CD4-positive, CD25-positive, alpha-beta regulatory T cell (primary cell): ENCODE data around the gene A1BG. TPM values are rescaled to one million over a fixed set of nuclear protein-coding genes. Genes with fewer than 3 reads are reported as not detected.

Source experiments
- ATAC-seq, 2 donors: fragments of 150-1000 bp; cut with Tn5 transposase; one replicate each; pipeline ENCODE4 v1.10.0; 2021; ENCODE audit warnings: low read depth in 2 of 2, moderate number of reproducible peaks in 2 of 2, moderate library complexity in 1 of 2
- DNase-seq, 3 donors: peaks; one replicate each; pipeline versions ENCODE4 v3.0.0 to v3.0.0-alpha.2; 2012 to 2022; ENCODE audit warnings: mixed read lengths in 1 of 3
- H3K27ac ChIP-seq: one replicate; pipeline ENCODE4 v1.7.0; 2013; ENCODE audit warnings: mild to moderate bottlenecking, low read length; ENCODE audit not compliant: insufficient read depth, poor library complexity, severe bottlenecking
- H3K27me3 ChIP-seq: one replicate; pipeline ENCODE4 v1.7.0; 2013; ENCODE audit warnings: low read length; ENCODE audit not compliant: control insufficient read depth, insufficient read depth
- H3K36me3 ChIP-seq: one replicate; pipeline ENCODE4 v1.7.0; 2013; ENCODE audit warnings: mild to moderate bottlenecking, low read length, moderate library complexity; ENCODE audit not compliant: control insufficient read depth, insufficient read depth
- H3K4me1 ChIP-seq: 2 replicates; pipeline ENCODE4 v1.7.0; 2013; ENCODE audit warnings: mild to moderate bottlenecking, low read length; ENCODE audit not compliant: insufficient read depth, control insufficient read depth, poor library complexity, severe bottlenecking
- H3K4me3 ChIP-seq: one replicate; pipeline ENCODE4 v1.7.0; 2013; ENCODE audit warnings: low read depth, mild to moderate bottlenecking, low read length, moderate library complexity
- H3K9me3 ChIP-seq, 2 experiments: 1 replicate in 1 of 2; 2 replicates in 1 of 2; pipeline ENCODE4 v1.7.0; 2013; ENCODE audit warnings: low read length in 2 of 2, mild to moderate bottlenecking in 1 of 2, moderate library complexity in 1 of 2; ENCODE audit not compliant: control insufficient read depth in 2 of 2
- H3K27ac Mint-ChIP-seq, 3 donors: one replicate each; pipeline ENCODE4 v1.8.0; 2020 to 2022; ENCODE audit warnings: mild to moderate bottlenecking in 3 of 3, mixed read lengths in 3 of 3, moderate library complexity in 2 of 3
- H3K27me3 Mint-ChIP-seq: one replicate; pipeline ENCODE4 v1.8.0; 2022; ENCODE audit warnings: mild to moderate bottlenecking, mixed read lengths
- H3K36me3 Mint-ChIP-seq: one replicate; pipeline ENCODE4 v1.8.0; 2020; ENCODE audit warnings: mixed read lengths
- H3K4me1 Mint-ChIP-seq, 4 donors: one replicate each; pipeline ENCODE4 v1.8.0; 2020 to 2022; ENCODE audit warnings: mixed read lengths in 4 of 4, mild to moderate bottlenecking in 1 of 4
- H3K4me3 Mint-ChIP-seq, 4 donors: one replicate each; pipeline ENCODE4 v1.8.0; 2020 to 2022; ENCODE audit warnings: mild to moderate bottlenecking in 4 of 4, mixed read lengths in 4 of 4, moderate library complexity in 3 of 4
- H3K9me3 Mint-ChIP-seq, 7 donors: one replicate each; pipeline ENCODE4 v1.8.0; 2020 to 2022; ENCODE audit warnings: mixed read lengths in 7 of 7, mild to moderate bottlenecking in 3 of 7, moderate library complexity in 2 of 7
- polyA plus RNA-seq, 4 donors: library from polyadenylated mRNA; unstranded; fragments of 300-500 nt; fragmentation: Illumina TruSeq; gene quantifications; one replicate each; pipeline ENCODE4 v1.2.3, GENCODE V29; 2021
- total RNA-seq: library from RNA; stranded (reverse); gene quantifications from one replicate; pipeline ENCODE4 v1.2.3, GENCODE V29; 2022

The A1BG gene
- total and polyA plus RNA-seq, 5 donors from 2014 or later = 11.8 to 53.7 (median 33.4) TPM

DNA sequence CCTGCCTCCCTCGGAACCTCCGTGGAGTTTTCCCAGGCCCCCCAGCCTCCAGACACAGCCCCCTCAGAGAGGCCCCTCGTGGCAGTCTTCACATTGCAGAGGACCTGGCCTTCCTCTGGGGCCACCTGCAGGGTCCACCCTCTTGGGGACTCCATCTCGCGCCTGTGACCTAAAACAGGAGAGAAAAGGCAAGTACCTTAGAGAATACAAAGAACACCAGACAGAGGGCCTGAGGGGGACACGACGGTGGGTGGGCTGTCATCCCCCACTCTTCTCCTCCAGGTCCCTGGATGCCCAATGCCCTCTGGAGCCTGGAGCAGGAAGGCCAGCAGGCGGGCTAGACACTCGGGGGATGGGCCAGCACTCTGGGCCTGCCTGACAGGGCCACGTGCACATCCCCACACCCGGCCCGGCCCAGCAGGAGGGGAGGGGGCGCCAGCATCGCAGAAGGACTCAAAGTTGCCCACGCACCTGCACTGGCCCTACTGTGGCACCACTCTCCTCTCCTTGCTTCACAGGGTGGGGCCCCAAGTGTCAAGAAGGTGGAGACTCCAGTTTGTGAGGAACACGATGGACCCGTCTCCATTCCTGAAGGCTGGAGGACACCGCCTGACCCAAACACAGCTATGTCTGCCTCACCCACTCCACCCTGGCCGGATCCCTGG, 4.3 kb upstream of the A1BG start:
- no peak overlapping the region for H3K27ac ChIP-seq
- peaks cover 4% of the 10 kb centered on the region for H3K27me3 Mint-ChIP-seq
- ATAC-seq = no peak
- no peak overlapping the region for H3K4me3 ChIP-seq
- H3K4me1 ChIP-seq = peaks cover 28% of the 10 kb centered on the region
- no peaks in the 10 kb centered on the region for H3K9me3 ChIP-seq
- no peaks in the 10 kb centered on the region for H3K36me3 Mint-ChIP-seq
- no peak overlapping the region for H3K27ac Mint-ChIP-seq
- no peaks in the 10 kb centered on the region for H3K36me3 ChIP-seq
- no peaks in the 10 kb centered on the region for H3K27me3 ChIP-seq
- peak overlapping the region in 2 of 4 donors; percentile 32 to 51 for H3K4me3 Mint-ChIP-seq
- H3K9me3 Mint-ChIP-seq = no peaks in the 10 kb centered on the region
- no peak for DNase-seq
- peaks cover 0 to 18% (median 4%) of the 10 kb centered on the region in 4 donors for H3K4me1 Mint-ChIP-seq

DNA sequence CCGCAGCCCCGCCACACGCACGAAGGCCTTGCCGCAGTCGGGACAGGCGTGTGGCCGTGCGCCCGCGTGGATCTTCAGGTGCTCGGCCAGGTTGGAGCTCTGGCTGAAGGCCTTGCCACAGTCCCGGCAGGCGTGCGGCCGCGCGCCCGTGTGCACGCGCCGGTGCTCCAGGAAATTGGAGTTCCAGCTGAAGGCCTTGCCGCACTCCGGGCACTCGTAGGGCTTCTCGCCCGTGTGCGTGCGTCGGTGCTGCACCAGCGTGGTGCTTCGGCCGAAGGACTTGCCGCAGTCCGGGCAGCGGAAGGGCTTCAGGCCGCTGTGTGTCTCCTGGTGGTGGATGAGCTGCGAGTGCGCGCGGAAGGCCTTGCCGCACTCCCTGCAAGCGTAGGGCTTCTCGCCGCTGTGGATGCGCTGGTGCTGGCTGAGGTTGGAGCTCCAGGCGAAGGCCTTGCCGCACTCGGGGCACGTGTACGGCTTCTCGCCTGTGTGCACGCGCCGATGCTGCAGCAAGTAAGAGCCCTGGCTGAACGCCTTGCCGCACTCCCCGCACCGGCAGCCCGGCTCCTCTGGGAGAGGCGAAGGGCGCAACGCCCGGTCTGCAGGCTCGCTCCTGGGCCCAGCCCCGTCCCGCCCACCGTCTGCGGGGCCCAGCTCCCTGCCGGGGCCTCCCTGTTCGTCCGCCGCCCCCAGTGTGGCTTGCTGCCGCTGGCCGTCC, 3.6 kb upstream of the A1BG start:
- Mint-ChIP-seq H3K4me1 (peaks cover 0 to 16% (median 2%) of the 10 kb centered on the region in 4 donors), H3K27ac (no peak overlapping the region), H3K36me3 (no peaks in the 10 kb centered on the region), H3K9me3 (no peaks in the 10 kb centered on the region), H3K4me3 (peak overlapping the region in 2 of 4 donors; percentile 56 to 70), H3K27me3 (peaks cover 2% of the 10 kb centered on the region)
- ATAC-seq = no peak
- peak in 1 of 3 donors; percentile 12 for DNase-seq
- no peaks in the 10 kb centered on the region for H3K9me3 ChIP-seq
- no peaks in the 10 kb centered on the region for H3K27me3 ChIP-seq
- H3K4me1 ChIP-seq = peaks cover 25% of the 10 kb centered on the region
- no peak overlapping the region for H3K27ac ChIP-seq
- H3K36me3 ChIP-seq = no peaks in the 10 kb centered on the region
- H3K4me3 ChIP-seq = no peak overlapping the region

DNA sequence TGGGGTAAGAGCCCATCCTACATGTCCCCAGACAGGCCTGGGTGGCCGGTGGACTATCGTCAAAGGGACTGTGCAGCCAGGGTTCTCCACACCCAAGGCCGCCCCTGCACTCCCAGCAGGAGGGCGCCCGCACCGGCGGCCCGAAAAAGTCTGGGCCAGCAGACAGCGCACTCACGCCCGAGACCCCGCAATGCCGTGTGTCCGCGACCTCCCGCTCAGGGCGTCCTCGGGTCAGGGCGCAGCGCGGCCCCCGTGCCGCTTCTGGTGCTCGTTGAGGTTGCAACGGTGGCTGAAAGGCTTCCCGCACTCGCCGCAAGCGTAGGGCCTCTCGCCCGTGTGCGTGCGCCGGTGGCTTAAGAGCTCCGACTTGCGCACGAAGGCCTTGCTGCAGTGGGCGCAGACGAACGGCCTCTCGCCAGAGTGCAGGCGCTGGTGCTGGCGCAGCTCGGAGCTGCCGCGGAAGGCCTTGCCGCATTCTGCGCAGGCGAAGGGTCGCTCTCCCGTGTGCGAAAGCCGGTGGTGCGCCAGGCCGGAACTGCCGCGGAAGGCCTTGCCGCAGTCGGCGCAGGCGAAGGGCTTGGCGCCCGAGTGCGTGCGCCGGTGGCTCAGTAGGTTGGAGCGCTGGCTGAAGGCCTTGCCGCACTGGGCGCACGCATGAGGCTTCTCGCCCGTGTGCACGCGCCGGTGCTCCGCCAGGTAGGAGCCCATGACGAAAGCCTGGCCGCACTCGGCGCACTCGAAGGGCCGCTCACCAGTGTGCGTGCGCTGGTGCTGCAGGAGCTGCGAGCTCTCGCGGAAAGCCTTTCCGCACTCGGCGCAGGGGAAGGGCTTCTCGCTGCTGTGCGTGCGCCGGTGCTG, 2.8 kb upstream of the A1BG start:
- no peaks in the 10 kb centered on the region for H3K27me3 ChIP-seq
- peaks cover 0 to 14% (median 0%) of the 10 kb centered on the region in 4 donors for H3K4me1 Mint-ChIP-seq
- no peaks in the 10 kb centered on the region for H3K27me3 Mint-ChIP-seq
- H3K36me3 ChIP-seq = no peaks in the 10 kb centered on the region
- no peaks in the 10 kb centered on the region for H3K9me3 Mint-ChIP-seq
- no peak overlapping the region for H3K4me3 ChIP-seq
- no peak overlapping the region for H3K27ac Mint-ChIP-seq
- H3K36me3 Mint-ChIP-seq = no peaks in the 10 kb centered on the region
- peak overlapping the region in 3 of 4 donors; percentile 47 to 70 (median 56) for H3K4me3 Mint-ChIP-seq
- ATAC-seq (peak; percentile 58 to 64), DNase-seq (peak in 2 of 3 donors; percentile 48 to 77)
- peak overlapping the region; percentile 14 for H3K27ac ChIP-seq
- H3K9me3 ChIP-seq = no peaks in the 10 kb centered on the region
- H3K4me1 ChIP-seq = peaks cover 20% of the 10 kb centered on the region

DNA sequence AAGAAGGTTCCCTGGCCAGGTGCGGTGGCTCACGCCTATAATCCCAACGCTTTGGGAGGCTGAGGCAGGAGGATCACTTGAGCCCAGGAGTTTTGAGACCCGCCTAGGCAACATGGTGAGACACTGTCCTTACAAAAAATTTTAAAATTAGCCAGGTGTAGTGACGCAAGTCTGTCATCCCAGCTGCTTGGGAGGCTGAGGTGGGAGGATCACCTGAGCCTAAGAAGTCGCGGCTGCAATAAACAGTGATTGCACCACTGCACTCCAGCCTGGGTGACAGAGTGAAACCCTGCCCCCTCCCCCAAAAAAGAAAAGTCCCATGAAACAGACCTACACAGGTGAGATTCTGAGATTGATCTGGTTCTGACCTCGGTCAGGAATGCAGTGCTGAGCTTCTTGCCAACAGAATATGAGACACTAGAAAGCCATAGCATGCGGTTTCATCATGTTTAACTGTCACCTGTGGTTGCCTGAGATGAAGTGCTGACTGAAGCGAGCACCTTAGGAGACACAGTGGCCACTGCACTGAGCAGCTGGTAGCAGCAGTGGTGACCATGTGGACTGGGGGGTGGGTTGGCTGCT, 2.0 kb upstream of the A1BG start:
- Mint-ChIP-seq H3K36me3 (no peaks in the 10 kb centered on the region), H3K9me3 (peaks cover 0 to 2% (median 0%) of the 10 kb centered on the region in 7 donors), H3K27ac (no peak overlapping the region), H3K4me3 (peak overlapping the region; percentile 17 to 75 (median 46)), H3K27me3 (no peaks in the 10 kb centered on the region), H3K4me1 (peaks cover 0 to 14% (median 0%) of the 10 kb centered on the region in 4 donors)
- H3K36me3 ChIP-seq = no peaks in the 10 kb centered on the region
- DNase-seq (no peak), ATAC-seq (no peak)
- peaks cover 20% of the 10 kb centered on the region for H3K4me1 ChIP-seq
- H3K4me3 ChIP-seq = no peak overlapping the region
- no peak overlapping the region for H3K27ac ChIP-seq
- no peaks in the 10 kb centered on the region for H3K27me3 ChIP-seq
- no peaks in the 10 kb centered on the region for H3K9me3 ChIP-seq

DNA sequence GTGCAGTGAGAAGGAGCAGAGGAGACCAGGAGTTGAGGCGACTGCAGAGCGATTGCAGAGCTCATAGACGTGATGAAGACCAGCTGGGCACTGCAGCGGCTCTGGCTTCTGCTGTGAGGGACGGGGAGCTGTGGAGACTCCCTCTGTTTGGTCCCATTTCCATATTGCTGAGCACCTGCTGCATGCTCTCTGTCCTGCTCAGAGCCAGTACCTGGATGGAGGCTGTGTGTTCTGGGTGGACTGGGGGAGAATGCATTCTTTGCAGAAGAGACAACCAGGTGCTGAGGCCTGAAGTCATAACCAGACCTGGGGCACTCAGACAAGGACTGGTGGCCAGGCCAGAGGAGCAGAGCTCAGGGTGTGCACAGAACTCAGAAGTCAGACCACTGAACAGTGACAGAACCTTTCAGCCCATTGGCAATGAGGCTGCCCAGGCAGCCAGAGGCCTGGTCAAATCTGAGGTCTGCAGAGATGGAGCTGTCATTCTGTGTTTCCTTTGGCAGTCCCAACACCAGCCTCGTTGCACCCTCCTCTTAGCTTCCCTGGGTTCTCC, 1.3 kb upstream of the A1BG start:
- DNase-seq (no peak), ATAC-seq (no peak)
- Histone ChIP-seq H3K9me3 (no peaks in the 10 kb centered on the region), H3K27me3 (no peaks in the 10 kb centered on the region), H3K4me1 (peaks cover 20% of the 10 kb centered on the region), H3K4me3 (no peak overlapping the region), H3K27ac (no peak overlapping the region), H3K36me3 (no peaks in the 10 kb centered on the region)
- Mint-ChIP-seq H3K4me1 (peaks cover 0 to 16% (median under 1%) of the 10 kb centered on the region in 4 donors), H3K36me3 (peaks cover 2% of the 10 kb centered on the region), H3K9me3 (peaks cover 0 to 2% (median 0%) of the 10 kb centered on the region in 7 donors), H3K4me3 (peak overlapping the region in 1 of 4 donors; percentile 32), H3K27me3 (no peaks in the 10 kb centered on the region), H3K27ac (no peak overlapping the region)

DNA sequence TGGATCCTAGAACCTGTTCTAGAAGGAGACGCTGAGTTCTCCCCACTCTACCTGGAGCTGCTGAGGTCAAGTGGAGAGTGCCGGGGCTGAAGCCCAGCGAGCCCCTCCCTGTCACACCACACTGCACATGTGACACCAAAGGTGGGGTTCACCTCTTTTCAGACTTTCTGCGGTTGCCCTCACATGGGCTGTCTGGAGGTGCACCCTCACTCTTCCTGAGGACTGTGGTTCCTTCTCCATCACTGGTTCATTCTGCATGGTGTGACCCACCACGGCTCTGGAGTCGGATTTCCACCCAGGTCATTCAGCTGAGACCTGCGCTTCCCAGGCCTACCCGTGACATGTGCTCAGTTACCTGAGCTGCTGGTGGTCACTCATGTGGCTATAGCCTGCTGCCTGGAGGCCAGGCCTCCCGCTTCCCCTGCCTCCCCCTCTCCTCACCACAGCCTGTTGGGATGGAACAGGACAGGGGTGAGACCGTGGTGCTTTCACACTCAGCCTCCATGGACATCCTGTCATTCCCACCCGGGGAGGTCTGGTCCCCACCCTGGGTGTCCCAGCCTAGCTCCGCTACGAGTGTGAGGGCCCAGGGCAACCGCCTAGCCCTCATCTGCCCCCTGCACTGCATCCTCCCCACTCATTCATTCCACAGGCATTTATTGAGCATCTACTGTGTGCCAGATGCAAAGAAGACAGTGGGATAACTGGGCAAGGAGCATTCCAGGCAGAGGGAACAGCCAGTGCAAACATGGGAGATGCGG, 605 bp upstream of the A1BG start:
- no peak overlapping the region for H3K27ac ChIP-seq
- H3K27me3 Mint-ChIP-seq = no peaks in the 10 kb centered on the region
- H3K27ac Mint-ChIP-seq = no peak overlapping the region
- H3K4me1 Mint-ChIP-seq = peaks cover 0 to 18% (median 2%) of the 10 kb centered on the region in 4 donors
- no peaks in the 10 kb centered on the region for H3K9me3 ChIP-seq
- ATAC-seq = no peak
- H3K4me1 ChIP-seq = peaks cover 20% of the 10 kb centered on the region
- H3K27me3 ChIP-seq = no peaks in the 10 kb centered on the region
- H3K36me3 Mint-ChIP-seq = peaks cover 5% of the 10 kb centered on the region
- H3K4me3 Mint-ChIP-seq = peak overlapping the region in 1 of 4 donors; percentile 32
- H3K9me3 Mint-ChIP-seq = peaks cover 0 to 2% (median 0%) of the 10 kb centered on the region in 7 donors
- no peak overlapping the region for H3K4me3 ChIP-seq
- H3K36me3 ChIP-seq = no peaks in the 10 kb centered on the region
- no peak for DNase-seq
